ENCODE data around the gene LSM14B.
"Not testable (repeated sequence)": the region's sequence is repeated elsewhere in the genome, so short reads cannot be mapped to it uniquely, and the experiment has no call there.

Gene LSM14B

GRCh38 chr20:62112368-62112767 is 9.9 kb upstream of the LSM14B start:
- TF ChIP-seq CTCF (conservative IDR thresholded peaks at IDR 0.05; ENCODE audit: control insufficient read depth, insufficient read depth, low read depth, low read length) = no peak
- no peak for DNase-seq (ENCODE audit: low read depth)
- H3K4me3 ChIP-seq (ENCODE audit: control insufficient read depth, low read depth, low read length) = no peak overlapping the region

- no peak for DNase-seq (ENCODE audit: low read depth)
- no peak overlapping the region for H3K4me3 ChIP-seq (ENCODE audit: control insufficient read depth, low read depth, low read length)
- no peak for TF ChIP-seq CTCF (conservative IDR thresholded peaks at IDR 0.05; ENCODE audit: control insufficient read depth, insufficient read depth, low read depth, low read length)
These were observed 7.4 kb upstream of the LSM14B start for GRCh38 chr20:62114894-62115293.

- not testable (repeated sequence) for DNase-seq (ENCODE audit: low read depth); H3K4me3 ChIP-seq (ENCODE audit: control insufficient read depth, low read depth, low read length)
These were observed 6.4 kb upstream of the LSM14B start for GRCh38 chr20:62115800-62116407.

GRCh38 chr20:62116558-62117361 is 5.5 kb upstream of the LSM14B start:
- DNase-seq (ENCODE audit: low read depth) = no peak
- no peak for TF ChIP-seq CTCF (conservative IDR thresholded peaks at IDR 0.05; ENCODE audit: control insufficient read depth, insufficient read depth, low read depth, low read length)
- H3K4me3 ChIP-seq (ENCODE audit: control insufficient read depth, low read depth, low read length) = no peak overlapping the region

GRCh38 chr20:62117362-62117646 is 5.0 kb upstream of the LSM14B start:
- no peak for DNase-seq (ENCODE audit: low read depth)
- no peak overlapping the region for H3K4me3 ChIP-seq (ENCODE audit: control insufficient read depth, low read depth, low read length)
- TF ChIP-seq CTCF (conservative IDR thresholded peaks at IDR 0.05; ENCODE audit: control insufficient read depth, insufficient read depth, low read depth, low read length) = no peak

GRCh38 chr20:62117658-62118057 is 4.6 kb upstream of the LSM14B start:
- no peak overlapping the region for H3K4me3 ChIP-seq (ENCODE audit: control insufficient read depth, low read depth, low read length)
- TF ChIP-seq CTCF (conservative IDR thresholded peaks at IDR 0.05; ENCODE audit: control insufficient read depth, insufficient read depth, low read depth, low read length) = no peak
- no peak for DNase-seq (ENCODE audit: low read depth)

- no peak for TF ChIP-seq CTCF (conservative IDR thresholded peaks at IDR 0.05; ENCODE audit: control insufficient read depth, insufficient read depth, low read depth, low read length)
- no peak for DNase-seq (ENCODE audit: low read depth)
- H3K4me3 ChIP-seq (ENCODE audit: control insufficient read depth, low read depth, low read length) = no peak overlapping the region
These were observed 3.9 kb upstream of the LSM14B start for GRCh38 chr20:62118113-62119043.

Data from fibroblast of mammary gland (primary cell).